HG03439 (cell line): ENCODE data around the gene KLHL35.

ENCODE experiments used
- ATAC-seq: cut with Tn5 transposase; IDR thresholded peaks from one replicate; pipeline ENCODE4 v1.9.1; 2021; ENCODE audit warnings: mild to moderate bottlenecking, moderate library complexity; ENCODE audit not compliant: unreplicated experiment

KLHL35 gene

DNA sequence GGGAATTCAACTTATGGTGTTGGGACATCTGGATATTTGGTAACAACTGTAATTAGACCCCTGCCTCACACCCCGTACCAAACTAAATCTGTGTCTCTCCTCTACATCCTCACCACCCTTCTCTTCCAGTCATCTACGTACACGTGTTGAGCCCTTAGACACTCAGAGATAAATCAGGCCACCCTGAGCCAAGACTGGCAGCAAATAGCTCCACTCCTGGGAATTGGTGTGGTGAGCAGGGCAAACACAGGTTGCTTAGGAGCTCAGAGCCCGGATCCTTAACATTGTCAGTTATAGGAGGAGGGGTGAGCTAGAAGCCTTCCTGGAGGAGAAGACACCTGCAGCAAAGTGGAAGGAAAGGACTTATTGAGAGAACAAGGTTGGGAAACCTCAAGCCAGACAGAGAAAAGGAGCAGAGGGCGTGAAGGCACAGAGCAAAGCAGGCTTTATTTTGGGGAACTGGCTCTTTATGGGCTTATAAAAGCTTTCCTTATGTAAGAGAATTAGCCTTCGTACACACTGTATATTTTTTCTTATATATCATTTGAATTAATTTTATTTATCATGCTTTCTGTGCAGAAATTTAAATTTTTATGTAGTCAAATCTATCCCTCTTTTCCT, 36.9 kb upstream of the KLHL35 start:
- no peak for ATAC-seq

DNA sequence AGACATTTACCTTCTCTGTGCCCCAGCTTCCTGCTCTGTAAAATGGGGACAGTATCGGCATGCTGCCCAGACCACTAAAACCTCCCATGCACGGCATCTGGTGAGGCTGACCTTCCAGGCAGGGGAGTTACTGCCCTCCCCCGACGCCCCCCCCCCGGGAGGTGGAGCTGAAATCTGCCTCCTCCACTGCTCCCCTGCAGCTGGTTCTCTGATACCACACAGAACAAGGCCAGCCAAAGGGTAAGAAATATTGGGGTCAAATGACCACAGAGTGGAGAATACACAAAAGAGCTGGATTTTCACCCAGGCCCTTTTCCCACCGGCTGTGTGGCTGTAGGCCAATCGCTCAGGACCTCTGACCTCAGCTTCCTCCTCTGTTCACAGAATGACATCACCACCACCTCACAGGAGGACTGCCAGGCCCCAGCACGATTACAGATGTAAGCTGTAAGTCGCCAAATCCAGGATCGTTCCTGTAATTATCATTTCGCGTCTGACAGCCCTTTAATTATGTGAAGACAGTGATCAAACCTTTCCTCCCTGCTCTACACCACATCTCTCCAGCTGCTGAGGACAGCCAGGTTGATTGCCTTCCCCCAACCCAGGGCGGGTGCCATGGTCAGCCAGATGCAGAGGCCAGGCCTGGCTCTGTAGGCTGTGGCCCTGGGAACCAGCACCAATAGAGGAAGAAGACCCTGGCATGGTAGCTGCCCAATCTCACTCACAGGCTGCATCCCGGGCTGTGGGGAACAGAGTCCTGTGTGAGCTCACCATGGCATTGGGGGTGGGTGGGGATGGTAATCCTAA, 35.7 kb upstream of the KLHL35 start:
- no peak for ATAC-seq

DNA sequence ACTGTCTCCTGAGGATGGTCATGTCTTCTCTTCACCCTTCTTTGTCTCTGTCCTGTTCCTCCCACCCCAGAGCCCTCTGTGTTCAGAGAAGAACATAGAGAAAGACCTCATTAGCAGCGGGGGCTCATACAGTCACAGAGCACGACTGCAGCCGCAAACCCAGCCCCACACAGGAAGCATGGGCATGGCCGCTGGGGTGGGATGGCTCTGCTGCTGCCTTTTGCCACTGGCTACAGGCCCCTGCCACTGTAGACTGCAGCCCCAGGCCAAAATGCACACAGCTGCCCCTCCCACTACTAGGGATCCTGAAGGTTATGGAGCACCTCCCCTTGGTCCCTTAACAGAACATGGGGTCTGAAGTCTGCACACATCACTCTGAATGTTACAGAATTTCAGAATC, 34.9 kb upstream of the KLHL35 start:
- ATAC-seq: no peak

GRCh38 chr11:75467311-75467710, 34.3 kb upstream of the KLHL35 start:
- ATAC-seq: no peak

- ATAC-seq: no peak
These were observed 32.9 kb upstream of the KLHL35 start for GRCh38 chr11:75465701-75466531.

GRCh38 chr11:75463106-75463774, 30.2 kb upstream of the KLHL35 start:
- ATAC-seq: no peak

DNA sequence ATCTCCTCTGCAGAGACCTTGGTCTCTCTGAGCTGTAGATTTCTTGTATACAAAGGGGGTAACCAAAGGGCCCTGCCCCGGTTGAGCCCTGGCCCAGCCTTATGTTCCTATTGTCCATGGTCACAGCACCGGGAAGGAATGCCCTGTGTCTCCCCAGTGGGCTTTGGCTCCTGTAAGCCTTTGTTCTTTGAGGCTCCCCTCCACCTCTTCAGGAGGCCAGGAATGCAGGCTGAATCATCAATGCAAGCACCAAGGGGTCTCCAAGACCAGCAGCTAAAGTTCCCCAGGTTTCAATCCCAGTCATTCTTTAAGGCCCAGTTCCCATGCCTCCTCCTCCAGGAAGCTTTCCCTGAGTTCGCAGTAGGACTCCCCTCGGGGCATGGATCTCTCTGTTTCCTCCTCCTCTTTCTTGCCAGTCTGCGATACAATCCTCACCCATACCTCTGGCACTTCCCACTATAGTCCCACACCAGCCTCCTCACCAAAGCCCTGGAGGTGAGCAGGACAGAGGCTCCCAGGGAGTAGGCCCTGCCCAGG, 29.2 kb upstream of the KLHL35 start:
- ATAC-seq: no peak

- no peak for ATAC-seq
These were observed 28.1 kb upstream of the KLHL35 start for GRCh38 chr11:75461151-75461550.

GRCh38 chr11:75456596-75457183, 23.7 kb upstream of the KLHL35 start:
- ATAC-seq: no peak

DNA sequence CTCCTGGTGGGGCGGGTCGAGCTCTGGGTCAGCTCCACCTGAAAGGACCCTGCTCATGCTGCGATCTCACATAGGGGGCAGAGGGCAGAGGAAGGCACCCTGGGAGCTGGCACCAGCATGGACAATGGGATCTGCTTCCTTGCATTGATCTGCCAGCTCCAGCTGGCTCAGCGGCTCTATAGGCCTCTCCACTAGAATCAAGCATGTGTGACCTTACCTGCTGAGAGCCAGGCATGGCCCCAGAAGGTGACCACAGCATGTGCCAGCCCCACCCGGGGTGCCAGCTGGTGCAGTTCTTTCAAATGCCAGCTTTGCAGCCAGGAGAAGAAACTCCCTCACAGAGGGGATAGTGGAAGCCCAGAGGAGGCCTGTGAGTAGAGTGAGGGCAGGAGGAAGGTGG, 22.0 kb upstream of the KLHL35 start:
- ATAC-seq: no peak

DNA sequence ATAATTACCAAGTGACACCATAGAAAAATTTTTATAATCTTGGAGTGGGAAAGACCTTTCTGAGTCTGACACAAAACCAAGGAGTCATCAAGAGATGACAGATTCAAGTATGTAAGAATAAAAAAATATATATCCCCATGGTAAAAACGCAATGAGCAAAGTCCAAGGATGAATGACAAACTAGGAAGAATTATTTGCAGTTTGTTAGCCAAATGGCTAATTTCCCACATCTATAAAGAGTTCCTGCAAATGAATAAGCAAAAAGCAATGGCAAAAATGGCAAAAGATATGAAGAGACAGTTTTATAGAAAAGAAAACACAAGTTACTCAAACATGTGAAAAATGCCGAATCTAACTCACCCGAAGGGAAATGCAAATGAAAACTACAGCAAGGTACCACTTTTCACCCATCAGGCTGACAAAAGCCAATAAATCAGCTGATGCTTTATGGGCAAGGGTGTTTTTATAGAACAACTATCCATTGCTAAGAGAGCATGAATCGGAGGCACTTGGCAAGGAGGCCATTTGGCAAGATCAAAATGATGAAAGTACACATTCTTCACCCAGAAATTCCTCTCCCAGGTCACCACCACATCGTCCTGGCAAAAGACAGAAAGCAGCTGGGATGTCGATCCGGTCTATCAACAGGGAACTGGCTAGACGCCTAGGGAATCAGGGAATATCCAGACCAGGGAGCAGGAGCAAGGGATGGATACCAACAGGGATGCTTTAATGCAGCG, 21.1 kb upstream of the KLHL35 start:
- no peak for ATAC-seq

GRCh38 chr11:75450826-75451821, 18.1 kb upstream of the KLHL35 start:
- ATAC-seq: no peak

DNA sequence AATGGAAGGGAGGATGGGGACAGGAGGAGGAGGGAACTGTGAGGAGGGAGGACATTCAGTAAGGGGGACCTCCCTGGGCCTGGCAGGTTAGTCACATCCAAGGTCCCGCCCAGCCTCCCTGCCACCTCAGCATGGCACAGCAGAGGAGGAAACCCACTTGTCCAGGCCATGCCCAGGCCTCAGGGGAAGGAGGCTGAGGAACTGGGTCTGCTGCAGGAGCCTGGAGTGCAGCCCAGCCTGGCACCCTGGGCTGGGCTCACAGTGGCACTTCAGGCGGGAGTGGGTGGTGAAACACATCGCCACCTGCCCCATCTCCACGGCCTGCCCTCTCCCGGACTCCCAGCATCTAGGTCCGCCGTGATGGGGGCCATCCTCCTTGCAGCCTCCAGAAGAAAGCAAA, 17.2 kb upstream of the KLHL35 start:
- ATAC-seq: no peak

DNA sequence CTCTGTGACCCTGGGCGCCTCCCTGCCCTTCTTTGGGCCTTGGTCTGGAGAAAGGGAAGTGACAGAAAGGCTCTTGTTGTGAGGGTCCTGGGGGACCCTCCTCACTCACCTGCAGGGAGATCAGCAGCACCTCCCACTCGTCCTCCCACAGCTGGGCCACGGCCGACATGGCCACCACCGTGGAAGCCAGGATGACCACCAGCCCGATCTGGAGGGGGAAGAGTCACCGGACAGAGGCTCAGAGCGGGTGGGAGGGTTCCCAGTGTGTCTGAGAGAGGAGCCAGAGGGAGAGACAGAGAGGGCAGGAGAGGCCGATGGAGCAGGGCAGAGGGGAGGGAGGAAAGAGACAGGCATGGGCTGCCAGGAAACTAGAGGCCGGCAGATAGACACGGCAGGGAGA, 16.8 kb upstream of the KLHL35 start:
- ATAC-seq: no peak

- ATAC-seq: no peak
These were observed 16.3 kb upstream of the KLHL35 start for GRCh38 chr11:75449271-75449670.

DNA sequence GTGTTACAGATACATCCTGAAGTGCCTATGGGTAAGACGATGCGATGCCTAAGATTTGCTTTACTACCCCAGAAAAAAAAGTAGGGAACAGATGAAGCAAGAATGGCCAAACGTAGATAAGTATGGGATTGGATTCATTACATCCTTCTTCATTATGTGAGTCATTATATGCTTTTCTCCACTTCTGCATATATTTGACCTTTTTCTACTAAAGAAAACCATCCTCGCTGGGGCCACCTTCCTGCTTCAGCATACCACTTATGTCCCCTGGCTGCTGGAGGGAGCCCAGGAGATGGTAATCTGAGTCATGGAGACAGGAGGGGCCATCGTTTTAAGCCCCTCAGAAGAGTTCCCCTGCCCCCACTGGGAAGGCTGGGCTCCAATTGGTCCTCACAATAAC, 14.4 kb upstream of the KLHL35 start:
- no peak for ATAC-seq

GRCh38 chr11:75445315-75445953, 12.4 kb upstream of the KLHL35 start:
- ATAC-seq: no peak

- no peak for ATAC-seq
These were observed 10.0 kb upstream of the KLHL35 start for GRCh38 chr11:75443043-75443442.
